Body of pancreas (tissue), 4 donors: ENCODE results near the gene CTIF. TPM values are rescaled to one million over a fixed set of nuclear protein-coding genes. Genes with fewer than 3 reads are reported as not detected.

Experiments used
- ATAC-seq: fragments of 150-250 bp; one replicate; pipeline ENCODE4 v1.9.1; 2016
- DNase-seq, 4 donors: peaks; one replicate each; pipeline ENCODE4 v3.0.0-alpha.2; 2019
- H3K27ac ChIP-seq, 4 donors: fragments of 200-600 bp; sonication (generic); 1 replicate in 3 of 4; 2 replicates in 1 of 4; pipeline versions ENCODE4 v1.5.1 to v1.6.1; 2016 to 2019; ENCODE audit warnings: mild to moderate bottlenecking in 1 of 4, mixed read lengths in 1 of 4, moderate library complexity in 1 of 4
- H3K27me3 ChIP-seq, 2 donors: fragments of 200-600 bp; sonication (generic); one replicate each; pipeline ENCODE4 v1.6.0; 2016; ENCODE audit warnings: mild to moderate bottlenecking in 1 of 2
- H3K36me3 ChIP-seq, 2 donors: fragments of 200-600 bp; sonication (generic); replicated peaks in 1 of 2; 2 replicates each; pipeline ENCODE4 v1.5.1; 2016; ENCODE audit warnings: low read depth in 2 of 2; ENCODE audit not compliant: insufficient read depth in 1 of 2
- H3K4me1 ChIP-seq: fragments of 200-600 bp; sonication (generic); one replicate; pipeline ENCODE4 v1.6.0; 2016
- H3K4me3 ChIP-seq, 2 donors: fragments of 200-600 bp; sonication (generic); 1 replicate in 1 of 2; 2 replicates in 1 of 2; pipeline ENCODE4 v1.5.1; 2016 to 2019
- H3K9me3 ChIP-seq, 3 donors: fragments of 200-600 bp; sonication (generic); 1 replicate in 2 of 3; 2 replicates in 1 of 3; pipeline ENCODE4 v1.5.1; 2016
- POLR2A ChIP-seq, 3 donors: fragments of 450-650 bp; IDR thresholded peaks; one replicate each; pipeline ENCODE4 v1.6.1; 2016; ENCODE audit warnings: antibody characterized with exemption in 3 of 3, mild to moderate bottlenecking in 2 of 3
- WGBS, 2 donors: methylation state at CpG; one replicate each; pipeline ENCODE4 v1.1.5; 2017; 5-methylcytosine and 5-hydroxymethylcytosine counted together
- intact Hi-C: fragments of 100-400 bp; cut with DNase I; formaldehyde crosslinking; loops from one replicate; pipeline ENCODE4 v1.15.1; 2023
- total RNA-seq, 2 donors: library from RNA; depleted of rRNA; stranded (reverse); fragments of >200 nt; gene quantifications; one replicate each; pipeline ENCODE4 v1.1.0, GENCODE V29; 2016
- TF ChIP-seq, protein P1 (sequence below), 7 experiments: fragments of 450-650 bp in 4 of 7; fragments of 200-600 bp in 3 of 7; sonication (generic) in 3 of 7; IDR thresholded peaks; one replicate each; pipeline ENCODE4 v1.5.1; 2016 to 2019; ENCODE audit warnings: antibody characterized with exemption in 7 of 7

The CTIF gene
- total RNA-seq, 2 donors from 2014 or later: 18.7 to 24.4 TPM

DNA sequence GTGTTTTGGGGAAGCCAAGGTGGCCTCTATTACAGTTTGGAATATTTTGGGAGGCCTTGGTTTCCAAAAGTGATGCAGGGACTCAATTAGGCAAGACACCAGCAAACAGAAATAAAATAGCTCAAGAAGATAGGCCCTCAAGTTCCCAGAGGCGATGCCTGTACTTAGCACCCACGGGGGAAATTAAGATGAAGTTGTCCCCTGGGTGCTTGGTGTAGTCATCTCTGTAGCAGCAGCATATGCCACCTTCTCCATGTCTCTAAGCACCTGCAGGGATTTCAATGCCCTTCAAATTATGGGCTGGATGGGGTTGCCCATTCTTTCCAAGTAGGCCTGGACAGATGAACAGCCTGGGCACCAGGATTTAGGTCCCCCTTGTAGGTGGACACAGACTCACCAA is 185.0 kb downstream of the CTIF start:
- no peaks in the 10 kb centered on the region for H3K9me3 ChIP-seq
- no peak overlapping the region for H3K27ac ChIP-seq
- intact Hi-C loops: no loop called here
- no peaks in the 10 kb centered on the region for H3K36me3 ChIP-seq
- H3K4me1 ChIP-seq: no peaks in the 10 kb centered on the region
- H3K27me3 ChIP-seq: no peaks in the 10 kb centered on the region
- no peak for TF ChIP-seq POLR2A (IDR thresholded peaks at IDR 0.05)
- TF ChIP-seq, protein P1, sequence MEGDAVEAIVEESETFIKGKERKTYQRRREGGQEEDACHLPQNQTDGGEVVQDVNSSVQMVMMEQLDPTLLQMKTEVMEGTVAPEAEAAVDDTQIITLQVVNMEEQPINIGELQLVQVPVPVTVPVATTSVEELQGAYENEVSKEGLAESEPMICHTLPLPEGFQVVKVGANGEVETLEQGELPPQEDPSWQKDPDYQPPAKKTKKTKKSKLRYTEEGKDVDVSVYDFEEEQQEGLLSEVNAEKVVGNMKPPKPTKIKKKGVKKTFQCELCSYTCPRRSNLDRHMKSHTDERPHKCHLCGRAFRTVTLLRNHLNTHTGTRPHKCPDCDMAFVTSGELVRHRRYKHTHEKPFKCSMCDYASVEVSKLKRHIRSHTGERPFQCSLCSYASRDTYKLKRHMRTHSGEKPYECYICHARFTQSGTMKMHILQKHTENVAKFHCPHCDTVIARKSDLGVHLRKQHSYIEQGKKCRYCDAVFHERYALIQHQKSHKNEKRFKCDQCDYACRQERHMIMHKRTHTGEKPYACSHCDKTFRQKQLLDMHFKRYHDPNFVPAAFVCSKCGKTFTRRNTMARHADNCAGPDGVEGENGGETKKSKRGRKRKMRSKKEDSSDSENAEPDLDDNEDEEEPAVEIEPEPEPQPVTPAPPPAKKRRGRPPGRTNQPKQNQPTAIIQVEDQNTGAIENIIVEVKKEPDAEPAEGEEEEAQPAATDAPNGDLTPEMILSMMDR (IDR thresholded peaks at IDR 0.05): no peak
- DNase-seq (no peak), ATAC-seq (no peak)
- H3K4me3 ChIP-seq: no peak overlapping the region
- WGBS, 2 donors: 95% methylated on average over 2 of the region's 2 CpGs

DNA sequence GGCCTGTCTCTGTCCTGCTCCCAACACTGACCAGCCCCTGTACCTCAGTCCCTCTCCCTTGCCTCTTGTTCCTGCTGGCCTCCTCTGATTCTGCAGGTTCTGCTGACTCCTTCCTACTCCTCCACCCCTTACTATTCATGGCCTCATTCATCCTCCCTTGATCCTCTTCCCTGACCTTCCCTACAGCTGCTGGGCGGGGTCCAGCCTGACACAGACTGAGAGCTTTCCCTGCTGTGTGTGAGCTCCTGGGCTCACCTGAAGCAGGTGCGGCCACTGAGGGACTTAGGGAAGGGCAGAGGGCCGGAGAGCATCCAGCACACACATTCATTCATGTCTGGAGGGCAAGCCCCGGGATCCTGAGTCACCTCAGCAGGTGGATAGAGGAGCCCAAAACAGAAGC is 185.6 kb downstream of the CTIF start:
- Histone ChIP-seq H3K36me3 (no peaks in the 10 kb centered on the region), H3K4me1 (no peaks in the 10 kb centered on the region), H3K27me3 (no peaks in the 10 kb centered on the region), H3K4me3 (no peak overlapping the region), H3K27ac (no peak overlapping the region), H3K9me3 (no peaks in the 10 kb centered on the region)
- intact Hi-C loops: no loop called here
- DNase-seq (no peak), ATAC-seq (no peak)
- WGBS, 2 donors: 94 to 97% methylated on average over 4 of the region's 4 CpGs
- no peak for TF ChIP-seq POLR2A (IDR thresholded peaks at IDR 0.05)
- TF ChIP-seq, protein P1 (IDR thresholded peaks at IDR 0.05): no peak

DNA sequence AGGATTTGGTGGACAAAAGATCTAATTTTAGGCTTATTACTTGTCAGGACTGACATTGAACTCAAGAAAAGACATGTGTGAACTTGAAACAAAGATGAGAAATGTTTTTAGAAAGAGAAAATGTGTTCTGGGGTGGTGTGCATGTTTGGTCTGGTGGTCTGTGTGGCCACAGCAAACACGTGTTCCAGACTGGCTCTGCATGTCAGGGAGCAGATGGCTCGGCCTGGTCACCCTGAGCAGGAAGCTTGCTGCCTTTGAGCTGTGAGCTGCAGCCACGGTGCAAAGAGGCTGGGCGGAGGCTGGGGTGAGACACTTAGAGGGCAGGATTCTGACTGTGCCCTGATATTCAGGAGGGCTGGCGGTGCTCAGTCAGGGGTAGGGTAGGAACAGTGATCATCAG is 186.1 kb downstream of the CTIF start:
- Histone ChIP-seq H3K27ac (no peak overlapping the region), H3K9me3 (no peaks in the 10 kb centered on the region), H3K27me3 (no peaks in the 10 kb centered on the region), H3K4me1 (no peaks in the 10 kb centered on the region), H3K4me3 (no peak overlapping the region), H3K36me3 (no peaks in the 10 kb centered on the region)
- DNase-seq (no peak), ATAC-seq (no peak)
- WGBS, 2 donors: 88 to 98% methylated on average over 5 of the region's 5 CpGs
- no peak for TF ChIP-seq POLR2A (IDR thresholded peaks at IDR 0.05)
- TF ChIP-seq, protein P1 (IDR thresholded peaks at IDR 0.05): no peak
- intact Hi-C loops: no loop called here

DNA sequence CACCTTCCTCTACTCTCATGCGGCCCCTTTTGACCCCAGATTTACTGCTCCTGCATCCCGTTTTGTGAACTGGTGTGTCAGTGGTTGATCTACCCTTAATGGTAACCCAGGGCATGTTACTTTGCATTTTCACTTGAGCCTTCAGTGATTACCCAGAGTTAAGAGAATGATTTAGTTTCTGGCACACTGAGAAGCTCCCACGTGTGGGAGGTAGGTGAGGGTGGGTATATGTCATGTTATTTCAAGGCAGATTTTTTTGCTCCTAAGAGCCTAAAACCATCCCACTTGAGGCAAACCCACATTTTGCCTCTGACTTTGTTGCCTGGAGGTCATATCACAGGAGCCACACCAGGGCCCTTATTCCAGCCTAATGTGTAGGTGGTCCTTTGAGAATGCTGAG is 186.7 kb downstream of the CTIF start:
- H3K27ac ChIP-seq: no peak overlapping the region
- no peak for DNase-seq
- H3K36me3 ChIP-seq: no peaks in the 10 kb centered on the region
- H3K4me1 ChIP-seq: no peaks in the 10 kb centered on the region
- intact Hi-C loops: no loop called here
- H3K9me3 ChIP-seq: no peaks in the 10 kb centered on the region
- no peak overlapping the region for H3K4me3 ChIP-seq
- TF ChIP-seq POLR2A (IDR thresholded peaks at IDR 0.05): no peak
- TF ChIP-seq, protein P1 (IDR thresholded peaks at IDR 0.05): no peak
- ATAC-seq: no peak
- WGBS, 2 donors: 92 to 98% methylated on average over 3 of the region's 3 CpGs
- H3K27me3 ChIP-seq: no peaks in the 10 kb centered on the region

DNA sequence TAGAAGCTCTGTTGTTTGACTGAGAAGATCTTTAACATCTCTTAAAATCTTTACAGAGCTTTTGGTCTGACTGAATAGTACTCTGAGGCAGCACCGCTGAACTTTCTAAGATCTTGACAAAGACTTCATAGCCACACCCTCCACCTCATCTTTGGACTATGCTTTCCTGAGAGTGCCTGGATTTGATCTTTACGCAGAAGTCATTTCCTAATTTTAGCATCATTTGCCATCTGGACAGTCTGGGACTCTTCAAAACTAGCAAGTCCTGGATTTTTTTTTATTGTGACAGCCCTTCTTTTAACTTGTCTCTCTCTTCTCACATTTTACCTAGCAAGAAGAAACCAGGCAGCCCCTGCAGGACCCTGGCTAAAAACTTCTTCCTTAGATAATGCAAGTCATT is 188.8 kb downstream of the CTIF start:
- TF ChIP-seq POLR2A (IDR thresholded peaks at IDR 0.05): no peak
- TF ChIP-seq, protein P1 (IDR thresholded peaks at IDR 0.05): no peak
- no peaks in the 10 kb centered on the region for H3K4me1 ChIP-seq
- no peak overlapping the region for H3K4me3 ChIP-seq
- H3K36me3 ChIP-seq: no peaks in the 10 kb centered on the region
- H3K9me3 ChIP-seq: no peaks in the 10 kb centered on the region
- no peak overlapping the region for H3K27ac ChIP-seq
- DNase-seq (no peak), ATAC-seq (no peak)
- intact Hi-C loops: no loop called here
- 88% methylated on average over 2 of the region's 2 CpGs for WGBS, 2 donors
- no peaks in the 10 kb centered on the region for H3K27me3 ChIP-seq
